SK-N-SH treated with all-trans-retinoic acid at 6 μM for 48 hours (cell line): Measurements from ENCODE around the gene ELF1.
"Not testable (repeated sequence)": the region's sequence is repeated elsewhere in the genome, so short reads cannot be mapped to it uniquely, and the experiment has no call there.

Experiments
- BACH2 ChIP-seq: fragments of 250-450 bp; sonication (Bioruptor Pico); IDR thresholded peaks from 2 replicates; pipeline ENCODE4 v1.9.0; 2021; ENCODE audit warnings: mild to moderate bottlenecking, borderline replicate concordance
- CREB5 ChIP-seq: fragments of 250-450 bp; sonication (Bioruptor Pico); IDR thresholded peaks from 2 replicates; pipeline ENCODE4 v1.5.1; 2020; ENCODE audit warnings: low read depth, mild to moderate bottlenecking, moderate library complexity
- RARB ChIP-seq: fragments of 250-450 bp; sonication (Bioruptor Pico); IDR thresholded peaks from 2 replicates; pipeline ENCODE4 v1.8.0; 2021; ENCODE audit warnings: mild to moderate bottlenecking, moderate library complexity
- ZFP3 ChIP-seq: fragments of 250-450 bp; sonication (Bioruptor Pico); IDR thresholded peaks from 2 replicates; pipeline ENCODE4 v1.5.0; 2020; ENCODE audit warnings: mild to moderate bottlenecking, moderate library complexity
- TF ChIP-seq, protein P1 (sequence below): fragments of 250-450 bp; sonication (Bioruptor Pico); IDR thresholded peaks from 2 replicates; pipeline ENCODE4 v1.8.0; 2020; ENCODE audit warnings: mild to moderate bottlenecking, moderate library complexity, borderline replicate concordance

DNA sequence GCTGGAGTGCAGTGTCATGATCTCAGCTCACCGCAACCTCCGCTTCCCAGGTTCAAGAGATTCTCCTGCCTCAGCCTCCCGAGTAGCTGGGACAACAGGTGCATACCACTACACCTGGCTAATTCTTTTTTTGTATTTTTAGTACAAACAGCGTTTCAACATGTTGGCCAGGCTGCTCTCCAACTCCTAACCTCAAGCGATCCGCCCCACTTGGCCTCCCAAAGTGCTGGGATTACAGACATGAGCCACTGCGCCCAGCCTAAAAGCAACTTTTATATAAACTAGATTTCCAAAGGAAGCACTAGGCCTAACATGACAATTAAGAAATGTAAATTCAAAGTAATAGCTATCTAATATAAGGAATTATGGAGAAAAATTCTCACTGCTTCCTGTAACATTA is 99.2 kb downstream of the ELF1 start:
- not testable (repeated sequence) for TF ChIP-seq BACH2 (CRISPR knock-in tag); CREB5; RARB; ZFP3
- TF ChIP-seq, protein P1, sequence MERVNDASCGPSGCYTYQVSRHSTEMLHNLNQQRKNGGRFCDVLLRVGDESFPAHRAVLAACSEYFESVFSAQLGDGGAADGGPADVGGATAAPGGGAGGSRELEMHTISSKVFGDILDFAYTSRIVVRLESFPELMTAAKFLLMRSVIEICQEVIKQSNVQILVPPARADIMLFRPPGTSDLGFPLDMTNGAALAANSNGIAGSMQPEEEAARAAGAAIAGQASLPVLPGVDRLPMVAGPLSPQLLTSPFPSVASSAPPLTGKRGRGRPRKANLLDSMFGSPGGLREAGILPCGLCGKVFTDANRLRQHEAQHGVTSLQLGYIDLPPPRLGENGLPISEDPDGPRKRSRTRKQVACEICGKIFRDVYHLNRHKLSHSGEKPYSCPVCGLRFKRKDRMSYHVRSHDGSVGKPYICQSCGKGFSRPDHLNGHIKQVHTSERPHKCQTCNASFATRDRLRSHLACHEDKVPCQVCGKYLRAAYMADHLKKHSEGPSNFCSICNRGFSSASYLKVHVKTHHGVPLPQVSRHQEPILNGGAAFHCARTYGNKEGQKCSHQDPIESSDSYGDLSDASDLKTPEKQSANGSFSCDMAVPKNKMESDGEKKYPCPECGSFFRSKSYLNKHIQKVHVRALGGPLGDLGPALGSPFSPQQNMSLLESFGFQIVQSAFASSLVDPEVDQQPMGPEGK (CRISPR knock-in tag), result not testable (repeated sequence)
